RPMI7951 (cell line): ENCODE results near the gene QRFP. TPM values are rescaled to one million over a fixed set of nuclear protein-coding genes. Genes with fewer than 3 reads are reported as not detected.
"Not testable (repeated sequence)": the region's sequence is repeated elsewhere in the genome, so short reads cannot be mapped to it uniquely, and the experiment has no call there.

Experiments
- DNase-seq: peaks from one replicate; pipeline ENCODE4 v3.0.0-alpha.2; 2012; ENCODE audit warnings: low read depth
- total RNA-seq: library from RNA; depleted of rRNA; stranded (reverse); fragments of >200 nt; shearing (Covaris generic); gene quantifications from 2 replicates; pipeline ENCODE4 v1.2.3, GENCODE V29; 2014; rRNA removed

Gene QRFP
- total RNA-seq, 1 experiment from 2014 or later, result not detected

- DNase-seq, result no peak
Measured at GRCh38 chr9:130849356-130849755, 47.3 kb downstream of the QRFP start.

- DNase-seq, result not testable (repeated sequence)
Measured at GRCh38 chr9:130848514-130848913, 48.1 kb downstream of the QRFP start.

GRCh38 chr9:130847306-130848217, 49.0 kb downstream of the QRFP start:
- DNase-seq, result peak; percentile 98

- DNase-seq, result peak; percentile 84
Measured at GRCh38 chr9:130846487-130847305, 49.9 kb downstream of the QRFP start.

- peak; percentile 66 for DNase-seq
Measured at GRCh38 chr9:130845901-130846481, 50.6 kb downstream of the QRFP start.

GRCh38 chr9:130845254-130845653, 51.4 kb downstream of the QRFP start:
- DNase-seq, result no peak

- DNase-seq, result no peak
Measured at GRCh38 chr9:130844044-130844451, 52.6 kb downstream of the QRFP start.

GRCh38 chr9:130843049-130843908, 53.3 kb downstream of the QRFP start:
- no peak for DNase-seq

Other genes with a start within 250 kb of the QRFP start
- gene PRDM12, start 232.2 kb downstream of the QRFP start, total RNA-seq, result not detected in 2 replicates
- 33.9 and 40.7 TPM in 2 replicates for gene EXOSC2, start 203.0 kb downstream of the QRFP start, total RNA-seq
- gene ABL1, start 61.6 kb downstream of the QRFP start, total RNA-seq, result 11.4 and 12.1 TPM in 2 replicates
- 15.6 and 16.9 TPM in 2 replicates for gene FIBCD1, start 42.4 kb upstream of the QRFP start, total RNA-seq
- 0.20 TPM in 1 of 2 replicates, not detected in the other for gene LAMC3, start 112.4 kb upstream of the QRFP start, total RNA-seq
- 0.39 and 0.72 TPM in 2 replicates for gene AIF1L, start 199.7 kb upstream of the QRFP start, total RNA-seq
- 9.2 and 11.7 TPM in 2 replicates for gene NUP214, start 228.8 kb upstream of the QRFP start, total RNA-seq